Measurements from ENCODE around the gene IFIT1B. TPM values are rescaled to one million over a fixed set of nuclear protein-coding genes. Genes with fewer than 3 reads are reported as not detected.

IFIT1B gene
- 0.03 TPM in 1 of 2 replicates, not detected in the other for total RNA-seq

DNA sequence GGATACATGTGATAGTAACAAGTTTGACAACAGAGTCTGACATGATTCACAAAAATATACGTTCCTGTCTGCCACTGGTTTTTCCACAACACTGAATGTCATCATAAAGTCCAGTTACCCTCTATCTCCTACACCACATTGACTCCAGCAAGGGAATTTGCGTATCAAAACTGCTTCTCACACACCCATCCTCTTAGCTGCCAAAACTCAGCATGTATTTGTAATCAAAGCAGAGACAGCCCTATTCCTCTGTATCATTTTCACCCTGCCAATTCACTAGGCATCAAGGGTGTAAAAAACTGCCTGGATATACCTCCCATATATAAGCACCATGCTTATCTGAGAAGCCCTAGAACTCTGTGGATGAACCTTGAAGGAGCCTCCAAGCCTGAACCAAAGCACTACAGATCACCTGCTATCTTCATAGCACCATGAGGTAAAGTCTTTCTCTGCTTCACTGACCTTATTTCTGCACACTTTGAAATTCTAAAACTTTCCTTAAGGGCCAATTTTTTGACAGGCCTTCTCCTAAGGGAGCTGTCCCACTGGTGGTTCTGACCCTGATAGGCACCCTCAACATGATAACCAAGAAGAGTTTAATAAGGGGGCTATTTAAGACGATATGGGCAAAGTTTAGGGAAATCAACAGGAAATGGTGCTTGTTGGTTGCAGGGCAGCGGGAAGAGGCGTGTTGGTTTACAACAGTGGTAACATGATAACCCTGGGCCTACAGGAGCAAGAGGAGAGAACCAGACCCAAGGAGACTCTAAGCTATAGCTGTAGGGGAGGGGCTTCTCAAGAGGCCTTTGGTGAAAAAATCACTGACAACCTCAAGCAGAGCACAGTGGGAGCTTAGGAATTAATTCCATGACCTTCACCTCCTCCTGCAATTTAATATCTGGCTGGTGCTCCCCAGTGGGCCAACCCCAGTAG is at the start of gene IFIT1B:
IFIT1B (plus strand) TSS at position 352 of the 933 bp plus-strand sequence; CDS start at position 432, 80 bp downstream.

DNA sequence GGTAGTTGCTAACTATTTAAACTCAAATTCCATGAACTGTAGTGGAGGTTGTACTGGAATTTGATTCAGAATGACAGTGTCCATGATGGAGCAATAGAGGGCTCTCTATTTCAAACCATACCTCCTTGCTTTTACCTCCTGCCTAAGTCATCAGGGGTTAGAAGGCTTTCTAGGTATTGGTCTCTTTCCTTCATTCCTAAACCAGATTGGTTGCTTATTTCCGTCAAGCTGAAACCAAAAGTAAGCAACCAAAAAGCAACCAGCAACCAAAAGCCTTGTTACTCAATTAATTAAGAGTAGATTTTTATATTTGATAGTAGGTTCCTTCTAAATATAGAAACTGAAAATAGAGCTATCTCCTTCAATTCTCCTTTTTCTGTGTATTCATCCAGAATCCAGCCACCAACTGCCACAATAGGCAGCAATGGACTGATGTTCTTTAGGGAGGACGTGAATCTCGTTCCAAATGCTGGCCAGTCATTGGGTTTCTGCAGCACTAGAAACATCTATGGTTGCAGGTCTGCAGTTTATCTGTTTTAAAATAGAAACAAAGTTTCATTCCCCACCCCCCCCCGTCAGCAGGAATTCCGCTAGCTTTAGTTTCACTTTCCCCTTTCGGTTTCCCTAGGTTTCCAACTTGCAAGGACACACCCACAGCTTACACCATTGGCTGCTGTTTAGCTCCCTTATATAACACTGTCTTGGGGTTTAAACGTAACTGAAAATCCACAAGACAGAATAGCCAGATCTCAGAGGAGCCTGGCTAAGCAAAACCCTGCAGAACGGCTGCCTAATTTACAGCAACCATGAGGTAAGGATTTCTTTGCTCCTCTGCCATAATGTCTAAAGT is 14.3 kb downstream of the IFIT1B start, which contains the start of gene IFIT1:
IFIT1 (plus strand) TSS at position 717 of the 850 bp plus-strand sequence; CDS start at position 807, 90 bp downstream.

DNA sequence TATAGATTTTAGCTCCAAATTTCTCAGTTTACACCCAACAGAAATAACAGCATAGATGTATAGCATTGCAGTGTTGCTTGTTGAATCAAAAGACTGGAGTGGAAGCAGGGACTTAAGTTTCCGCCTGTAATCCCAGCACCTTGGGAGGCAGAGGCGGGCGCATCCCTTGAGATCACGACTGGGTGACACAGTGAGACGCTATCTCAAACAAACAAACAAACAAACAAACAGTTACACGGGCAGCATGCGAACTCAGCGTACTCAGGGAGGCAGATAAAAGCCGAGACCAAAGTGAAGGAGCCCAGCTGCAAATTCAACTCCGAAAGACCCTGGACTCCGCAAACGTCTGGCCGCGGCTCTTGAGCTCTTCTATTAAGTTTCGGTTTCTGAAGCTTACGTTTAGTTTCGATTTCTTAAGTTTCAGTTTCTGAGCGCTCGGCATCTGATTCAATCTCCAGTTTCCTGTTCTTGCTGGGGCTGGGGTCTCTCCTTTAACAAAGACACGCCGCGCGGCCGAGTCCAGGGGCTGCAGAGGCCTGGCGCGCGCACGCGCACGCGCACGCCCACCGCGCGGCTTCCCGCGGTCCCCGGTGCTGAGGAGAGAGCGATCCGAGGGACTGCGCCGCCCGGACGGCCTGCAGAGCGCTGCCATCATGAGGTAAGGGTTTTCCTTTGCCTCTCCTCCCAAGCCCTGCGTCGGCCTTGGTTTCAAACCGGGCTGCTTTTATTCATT is 36.5 kb downstream of the IFIT1B start, which contains the start of gene IFIT5:
IFIT5 (plus strand) TSS at position 423 of the 733 bp plus-strand sequence; CDS start at position 654, 231 bp downstream.

Other genes starting within 250 kb of the IFIT1B start
- 0.20 and 0.78 TPM in 2 replicates for gene CH25H, start 170.7 kb upstream of the IFIT1B start, total RNA-seq
- gene LIPA, start 126.3 kb upstream of the IFIT1B start, total RNA-seq = 54.0 and 63.7 TPM in 2 replicates
- 3.9 and 9.5 TPM in 2 replicates for gene IFIT2, start 76.0 kb upstream of the IFIT1B start, total RNA-seq
- 7.5 and 19.9 TPM in 2 replicates for gene IFIT3, start 50.1 kb upstream of the IFIT1B start, total RNA-seq
- gene IFIT1, start 14.6 kb downstream of the IFIT1B start, total RNA-seq = 4.4 and 22.2 TPM in 2 replicates
- gene IFIT5, start 36.5 kb downstream of the IFIT1B start, total RNA-seq = 10.4 and 20.9 TPM in 2 replicates
- gene SLC16A12, start 157.5 kb downstream of the IFIT1B start, total RNA-seq = 0.10 and 0.33 TPM in 2 replicates